IMR-90 (cell line): ENCODE measurements around the gene RHPN2. TPM values are rescaled to one million over a fixed set of nuclear protein-coding genes. Genes with fewer than 3 reads are reported as not detected.

Experiments
- ATAC-seq: fragments of 200-7000 bp; cut with Tn5 transposase; 2 replicates; pipeline ENCODE4 v1.9.1; 2020; ENCODE audit warnings: low read depth, mild to moderate bottlenecking, moderate library complexity
- BruUV-seq: library from RNA; stranded (reverse); fragments of 400-500 nt; replicated peaks from 2 replicates; lab custom pipeline; 2021; lab: Mats Ljungman, UMichigan
- CTCF ChIA-PET: fragments of 300-600 bp; formaldehyde crosslinking; extraction: SDS; loops from one replicate; lab custom pipeline; 2021; ENCODE audit warnings: antibody characterized with exemption; lab: Yijun Ruan, JAX
- POLR2A ChIA-PET: fragments of 300-600 bp; sonication (Branson Sonifier 250); formaldehyde crosslinking; loops from one replicate; lab custom pipeline; 2022; ENCODE audit warnings: antibody characterized with exemption; ENCODE audit not compliant: unreplicated experiment; lab: Charles Lee
- DNase-seq: peaks from one replicate; pipeline ENCODE4 v3.0.0; 2013
- H2AFZ ChIP-seq: replicated peaks from 2 replicates; pipeline ENCODE3; 2013; ENCODE audit warnings: low read length, mild to moderate bottlenecking; ENCODE audit not compliant: poor library complexity
- H2AK5ac ChIP-seq: 2 replicates; pipeline ENCODE4 v1.6.1; 2013; ENCODE audit warnings: low read depth, low read length, inconsistent platforms
- H2AK9ac ChIP-seq: replicated peaks from 2 replicates; pipeline ENCODE3; 2013; ENCODE audit warnings: mild to moderate bottlenecking, low read depth, low read length, moderate library complexity; ENCODE audit not compliant: poor library complexity
- H2BK120ac ChIP-seq: 2 replicates; pipeline ENCODE4 v1.6.1; 2013; ENCODE audit warnings: low read depth, low read length, inconsistent platforms
- H2BK15ac ChIP-seq: 3 replicates; pipeline ENCODE4 v1.6.1; 2013; ENCODE audit warnings: low read depth, low read length, inconsistent platforms
- H2BK20ac ChIP-seq: 2 replicates; pipeline ENCODE4 v1.6.1; 2013; ENCODE audit warnings: low read depth, mild to moderate bottlenecking, inconsistent platforms, low read length, moderate library complexity
- H2BK5ac ChIP-seq: 2 replicates; pipeline ENCODE4 v1.6.1; 2013; ENCODE audit warnings: mild to moderate bottlenecking, low read depth, low read length, inconsistent platforms; ENCODE audit not compliant: poor library complexity, severe bottlenecking
- H3K14ac ChIP-seq: replicated peaks from 2 replicates; pipeline ENCODE4 v1.6.1; 2013; ENCODE audit warnings: low read depth, low read length, inconsistent platforms
- H3K18ac ChIP-seq: 2 replicates; pipeline ENCODE4 v1.6.1; 2013; ENCODE audit warnings: low read depth, low read length, control low read depth
- H3K23ac ChIP-seq: 2 replicates; pipeline ENCODE4 v1.6.1; 2013; ENCODE audit warnings: low read depth, low read length, inconsistent platforms
- H3K27ac ChIP-seq: 2 replicates; pipeline ENCODE4 v1.5.1; 2013; ENCODE audit warnings: mild to moderate bottlenecking, control low read depth, low read length; ENCODE audit not compliant: insufficient read depth
- H3K27me3 ChIP-seq: 2 replicates; pipeline ENCODE4 v1.6.1; 2013; ENCODE audit warnings: low read length; ENCODE audit not compliant: control insufficient read depth, insufficient read depth
- H3K36me3 ChIP-seq: 2 replicates; pipeline ENCODE4 v1.6.1; 2013; ENCODE audit warnings: low read length, mixed read lengths; ENCODE audit not compliant: control insufficient read depth, insufficient read depth
- H3K4ac ChIP-seq: 2 replicates; pipeline ENCODE4 v1.6.1; 2013; ENCODE audit warnings: low read depth, low read length, inconsistent platforms
- H3K4me1 ChIP-seq: 2 replicates; pipeline ENCODE4 v1.6.1; 2013; ENCODE audit warnings: low read length, mixed read lengths; ENCODE audit not compliant: control insufficient read depth, insufficient read depth
- H3K4me2 ChIP-seq: 2 replicates; pipeline ENCODE4 v1.6.1; 2013; ENCODE audit warnings: low read depth, mild to moderate bottlenecking, control low read depth, low read length, moderate library complexity
- H3K4me3 ChIP-seq: 2 replicates; pipeline ENCODE4 v1.5.1; 2013; ENCODE audit warnings: low read depth, mild to moderate bottlenecking, control low read depth, low read length, moderate library complexity; ENCODE audit not compliant: insufficient read depth
- H3K56ac ChIP-seq: 2 replicates; pipeline ENCODE4 v1.6.1; 2013; ENCODE audit warnings: low read length, inconsistent platforms; ENCODE audit not compliant: insufficient read depth; ENCODE audit errors: extremely low read depth
- H3K79me1 ChIP-seq, 2 experiments: 2 replicates each; pipeline ENCODE4 v1.6.1; 2013; ENCODE audit warnings: low read length in 2 of 2, inconsistent platforms in 1 of 2, low read depth in 1 of 2
- H3K9ac ChIP-seq: 2 replicates; pipeline ENCODE4 v1.6.1; 2013; ENCODE audit warnings: low read depth, low read length, control low read depth
- H3K9me1 ChIP-seq: 2 replicates; pipeline ENCODE4 v1.6.1; 2013; ENCODE audit warnings: low read length, inconsistent platforms; ENCODE audit not compliant: insufficient read depth
- H3K9me3 ChIP-seq: 2 replicates; pipeline ENCODE4 v1.6.1; 2013; ENCODE audit warnings: low read length; ENCODE audit not compliant: control insufficient read depth, insufficient read depth
- H4K20me1 ChIP-seq: 2 replicates; pipeline ENCODE4 v1.6.1; 2013; ENCODE audit warnings: low read length, inconsistent platforms; ENCODE audit not compliant: insufficient read depth
- H4K5ac ChIP-seq: 2 replicates; pipeline ENCODE4 v1.6.1; 2013; ENCODE audit warnings: mild to moderate bottlenecking, low read depth, low read length, control low read depth
- H4K8ac ChIP-seq, 2 experiments: 2 replicates each; pipeline ENCODE4 v1.6.1; 2013; ENCODE audit warnings: low read depth in 2 of 2, low read length in 2 of 2, control low read depth in 1 of 2, inconsistent platforms in 1 of 2
- H4K91ac ChIP-seq: 2 replicates; pipeline ENCODE4 v1.6.1; 2013; ENCODE audit warnings: low read depth, low read length, inconsistent platforms; ENCODE audit not compliant: insufficient read depth
- BHLHE40 ChIP-seq: fragments of 150-350 bp; IDR thresholded peaks from 2 replicates; pipeline ENCODE4 v1.6.1; 2016; ENCODE audit warnings: mild to moderate bottlenecking, low read depth, low read length
- CEBPB ChIP-seq: IDR thresholded peaks from 2 replicates; pipeline ENCODE4 v1.6.1; 2012; ENCODE audit warnings: low read depth, low read length, improper control_type of control experiment
- CHD1 ChIP-seq: IDR thresholded peaks from 2 replicates; pipeline ENCODE4 v1.6.1; 2012; ENCODE audit warnings: low read depth, low read length, improper control_type of control experiment
- CTCF ChIP-seq: conservative IDR thresholded peaks from 2 replicates; pipeline ENCODE4 v1.5.1; 2012; ENCODE audit warnings: mild to moderate bottlenecking, low read depth, low read length, improper control_type of control experiment
- ELK1 ChIP-seq: fragments of 150-350 bp; IDR thresholded peaks from 2 replicates; pipeline ENCODE4 v1.6.1; 2016; ENCODE audit warnings: low read depth, mild to moderate bottlenecking, low read length, moderate library complexity, borderline replicate concordance
- FOS ChIP-seq: fragments of 150-350 bp; IDR thresholded peaks from 2 replicates; pipeline ENCODE4 v1.6.1; 2016; ENCODE audit warnings: low read depth, low read length
- MAFK ChIP-seq: IDR thresholded peaks from 2 replicates; pipeline ENCODE4 v1.6.1; 2012; ENCODE audit warnings: low read depth, low read length, improper control_type of control experiment
- MAZ ChIP-seq: IDR thresholded peaks from 2 replicates; pipeline ENCODE4 v1.6.1; 2012; ENCODE audit warnings: low read depth, mild to moderate bottlenecking, low read length, improper control_type of control experiment, moderate library complexity, borderline replicate concordance
- MXI1 ChIP-seq: IDR thresholded peaks from 2 replicates; pipeline ENCODE4 v1.6.1; 2012; ENCODE audit warnings: low read depth, mild to moderate bottlenecking, low read length, moderate library complexity, borderline replicate concordance
- NFE2L2 ChIP-seq: fragments of 150-350 bp; IDR thresholded peaks from 2 replicates; pipeline ENCODE4 v1.6.1; 2016; ENCODE audit warnings: low read depth, mild to moderate bottlenecking, low read length
- POLR2A ChIP-seq: IDR thresholded peaks from 2 replicates; pipeline ENCODE4 v1.6.1; 2012; ENCODE audit warnings: mild to moderate bottlenecking, low read depth, low read length
- RAD21 ChIP-seq: IDR thresholded peaks from 2 replicates; pipeline ENCODE4 v1.6.1; 2012; ENCODE audit warnings: low read length, improper control_type of control experiment
- RCOR1 ChIP-seq: IDR thresholded peaks from 2 replicates; pipeline ENCODE4 v1.6.1; 2012; ENCODE audit warnings: mild to moderate bottlenecking, low read length, improper control_type of control experiment; ENCODE audit not compliant: insufficient replicate concordance
- RFX5 ChIP-seq: IDR thresholded peaks from 2 replicates; pipeline ENCODE4 v1.8.0; 2012; ENCODE audit warnings: low read depth, mild to moderate bottlenecking, low read length, moderate library complexity
- SMC3 ChIP-seq: fragments of 150-350 bp; IDR thresholded peaks from 2 replicates; pipeline ENCODE4 v1.6.1; 2016; ENCODE audit warnings: low read depth, mild to moderate bottlenecking, antibody characterized with exemption, low read length, moderate library complexity
- WGBS, 2 experiments: methylation state at CpG; one replicate each; pipeline versions ENCODE4 v1.1.5 to v1.1.7; 2013; ENCODE audit warnings: missing lambda C conversion rate in 2 of 2; ENCODE audit not compliant: insufficient read length in 1 of 2; ENCODE audit errors: extremely low coverage in 2 of 2; 5-methylcytosine and 5-hydroxymethylcytosine counted together
- dilution Hi-C: fragments of 300-500 bp; cut with HindIII; formaldehyde crosslinking; loops from one replicate; pipeline ENCODE4 v1.14.3; 2018; ENCODE audit warnings: low sequenced_read_pairs; ENCODE audit not compliant: unreplicated experiment
- in situ Hi-C: fragments of 300-500 bp; cut with MboI; formaldehyde crosslinking; loops from 3 replicates; pipeline ENCODE4 v1.14.3; 2019; ENCODE audit warnings: low sequenced_read_pairs, inconsistent platforms, mixed read lengths
- intact Hi-C: fragments of 100-400 bp; cut with micrococcal nuclease; formaldehyde crosslinking; loops from 2 replicates; pipeline ENCODE4 v1.10.0; 2022
- polyA plus RNA-seq, 3 experiments: library from polyadenylated mRNA; depleted of rRNA; stranded (reverse); fragments of >200 nt; gene quantifications; 2 replicates each; pipeline ENCODE4 v1.2.3, GENCODE V29; 2012; ENCODE audit warnings: low replicate concordance in 1 of 3
- total RNA-seq: library from RNA; depleted of rRNA; stranded (reverse); fragments of >200 nt; gene quantifications from 2 replicates; pipeline ENCODE4 v1.2.3, GENCODE V29; 2012
- TF ChIP-seq, protein P1 (sequence below): fragments of 150-350 bp; IDR thresholded peaks from 2 replicates; pipeline ENCODE4 v1.6.1; 2017; ENCODE audit warnings: mild to moderate bottlenecking, antibody characterized with exemption, low read length, low read depth

Gene RHPN2
- total and polyA plus RNA-seq, 2 of the 4 experiments (the other 2 are of a cell fraction): 2.3 to 4.0 TPM

GRCh38 chr19:33111587-33111986 lies 46.9 kb upstream of the RHPN2 start:
- H3K79me1 ChIP-seq: no peaks in the 10 kb centered on the region
- no peak overlapping the region for H3K4me2 ChIP-seq
- no peak overlapping the region for H2BK120ac ChIP-seq
- ChIA-PET CTCF (no interaction called here), POLR2A (no interaction called here)
- no peaks in the 10 kb centered on the region for H4K20me1 ChIP-seq
- H3K9me3 ChIP-seq: no peaks in the 10 kb centered on the region
- no peak overlapping the region for H3K9ac ChIP-seq
- TF ChIP-seq MXI1 (no peak), BHLHE40 (no peak), CHD1 (no peak), MAZ (no peak), RCOR1 (no peak), NFE2L2 (no peak), MAFK (no peak), RAD21 (no peak), RFX5 (no peak), ELK1 (no peak), FOS (no peak), CEBPB (no peak), CTCF (no peak), POLR2A (no peak), SMC3 (no peak)
- TF ChIP-seq, protein P1, sequence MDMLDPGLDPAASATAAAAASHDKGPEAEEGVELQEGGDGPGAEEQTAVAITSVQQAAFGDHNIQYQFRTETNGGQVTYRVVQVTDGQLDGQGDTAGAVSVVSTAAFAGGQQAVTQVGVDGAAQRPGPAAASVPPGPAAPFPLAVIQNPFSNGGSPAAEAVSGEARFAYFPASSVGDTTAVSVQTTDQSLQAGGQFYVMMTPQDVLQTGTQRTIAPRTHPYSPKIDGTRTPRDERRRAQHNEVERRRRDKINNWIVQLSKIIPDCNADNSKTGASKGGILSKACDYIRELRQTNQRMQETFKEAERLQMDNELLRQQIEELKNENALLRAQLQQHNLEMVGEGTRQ: no peak
- H3K4ac ChIP-seq: no peak overlapping the region
- dilution Hi-C loops (no loop called here), intact Hi-C loops (no loop called here), in situ Hi-C loops (no loop called here)
- DNase-seq: no peak
- H2AK5ac ChIP-seq: no peak overlapping the region
- WGBS, 2 experiments: 100% methylated on average over 9 of the region's 11 CpGs; no CpG with 5 or more reads in 1 of the 2 experiments
- H3K27ac ChIP-seq: no peak overlapping the region
- peaks cover 2% of the 10 kb centered on the region; the same call in 1 of the 2 replicates for H3K4me1 ChIP-seq
- H3K14ac ChIP-seq: no peak overlapping the region
- no peaks in the 10 kb centered on the region for H3K27me3 ChIP-seq
- H3K23ac ChIP-seq: no peak overlapping the region
- no peak overlapping the region for H2BK5ac ChIP-seq
- H3K4me3 ChIP-seq: no peak overlapping the region
- no peak overlapping the region for H2AFZ ChIP-seq
- H4K5ac ChIP-seq: no peak overlapping the region
- no peak overlapping the region for H2BK15ac ChIP-seq
- no peaks in the 10 kb centered on the region for H3K9me1 ChIP-seq
- no peak overlapping the region for H3K18ac ChIP-seq
- no peak overlapping the region for H4K91ac ChIP-seq
- H2AK9ac ChIP-seq: no peak overlapping the region
- H2BK20ac ChIP-seq: no peak overlapping the region
- no peak overlapping the region for H3K56ac ChIP-seq
- BruUV-seq: no TSS peak
- H4K8ac ChIP-seq: no peak overlapping the region
- H3K36me3 ChIP-seq: peaks cover 47% of the 10 kb centered on the region
- ATAC-seq: no peak
